Skeletal muscle tissue (tissue), 4 donors: ENCODE data around the gene WNK2. TPM values are rescaled to one million over a fixed set of nuclear protein-coding genes. Genes with fewer than 3 reads are reported as not detected.
"Not testable (repeated sequence)": the region's sequence is repeated elsewhere in the genome, so short reads cannot be mapped to it uniquely, and the experiment has no call there.

Source experiments
- H3K27ac ChIP-seq: one replicate; pipeline ENCODE4 v1.7.0; 2013; ENCODE audit warnings: mild to moderate bottlenecking, low read depth, low read length, inconsistent platforms
- H3K27me3 ChIP-seq, 3 donors: one replicate each; pipeline ENCODE4 v1.7.0; 2013; ENCODE audit warnings: low read length in 3 of 3; ENCODE audit not compliant: control insufficient read depth in 3 of 3, insufficient read depth in 3 of 3
- H3K36me3 ChIP-seq, 3 donors: one replicate each; pipeline ENCODE4 v1.7.0; 2013; ENCODE audit warnings: low read length in 3 of 3; ENCODE audit not compliant: control insufficient read depth in 3 of 3, insufficient read depth in 3 of 3
- H3K4me1 ChIP-seq, 3 donors: one replicate each; pipeline ENCODE4 v1.7.0; 2013; ENCODE audit warnings: low read length in 3 of 3, mild to moderate bottlenecking in 3 of 3; ENCODE audit not compliant: control insufficient read depth in 3 of 3, insufficient read depth in 3 of 3
- H3K4me3 ChIP-seq, 3 donors: one replicate each; pipeline ENCODE4 v1.7.0; 2013; ENCODE audit warnings: low read length in 3 of 3
- H3K9ac ChIP-seq, 3 donors: one replicate each; pipeline ENCODE4 v1.7.0; 2013; ENCODE audit warnings: low read length in 3 of 3, mild to moderate bottlenecking in 3 of 3, moderate library complexity in 2 of 3, low read depth in 1 of 3
- H3K9me3 ChIP-seq, 3 donors: one replicate each; pipeline ENCODE4 v1.7.0; 2013; ENCODE audit warnings: low read length in 3 of 3; ENCODE audit not compliant: control insufficient read depth in 3 of 3
- total RNA-seq: library from RNA; depleted of rRNA; stranded (reverse); fragments of >200 nt; gene quantifications from one replicate; pipeline ENCODE4 v1.2.3, GENCODE V29; 2014
- donor health status: Osteomylitis.

Gene WNK2
- total RNA-seq, 1 donor from 2014 or later, result 4.7 TPM

- no peaks in the 10 kb centered on the region for H3K9me3 ChIP-seq
- no peaks in the 10 kb centered on the region for H3K27me3 ChIP-seq
- no peak overlapping the region for H3K27ac ChIP-seq
- peaks cover 6 to 22% (median 15%) of the 10 kb centered on the region in 3 donors for H3K4me1 ChIP-seq
- H3K9ac ChIP-seq, result no peak overlapping the region
- no peak overlapping the region for H3K4me3 ChIP-seq
- peaks cover under 1 to 21% (median 3%) of the 10 kb centered on the region in 3 donors for H3K36me3 ChIP-seq
These were observed 66.2 kb downstream of the WNK2 start for GRCh38 chr9:93250185-93250584.

- not testable (repeated sequence) for H3K27ac ChIP-seq, H3K9me3 ChIP-seq, H3K27me3 ChIP-seq, H3K9ac ChIP-seq, H3K4me3 ChIP-seq
- Histone ChIP-seq H3K36me3 (peaks cover 2 to 24% (median 3%) of the 10 kb centered on the region in 3 donors), H3K4me1 (peaks cover 6 to 12% (median 8%) of the 10 kb centered on the region in 3 donors)
These were observed 67.4 kb downstream of the WNK2 start for GRCh38 chr9:93251309-93251708.

GRCh38 chr9:93252116-93252780 is 68.3 kb downstream of the WNK2 start:
- H3K27ac ChIP-seq, result no peak overlapping the region
- peaks cover 6 to 15% (median 8%) of the 10 kb centered on the region in 3 donors for H3K4me1 ChIP-seq
- no peaks in the 10 kb centered on the region for H3K27me3 ChIP-seq
- no peak overlapping the region for H3K9ac ChIP-seq
- peaks cover 2 to 23% (median 3%) of the 10 kb centered on the region in 3 donors for H3K36me3 ChIP-seq
- H3K4me3 ChIP-seq, result no peak overlapping the region
- no peaks in the 10 kb centered on the region for H3K9me3 ChIP-seq

- no peaks in the 10 kb centered on the region for H3K27me3 ChIP-seq
- H3K4me3 ChIP-seq, result no peak overlapping the region
- no peak overlapping the region for H3K27ac ChIP-seq
- H3K9me3 ChIP-seq, result no peaks in the 10 kb centered on the region
- no peak overlapping the region for H3K9ac ChIP-seq
- peaks cover 13 to 18% (median 13%) of the 10 kb centered on the region in 3 donors for H3K4me1 ChIP-seq
- peaks cover 2 to 19% (median 3%) of the 10 kb centered on the region in 3 donors for H3K36me3 ChIP-seq
These were observed 69.0 kb downstream of the WNK2 start for GRCh38 chr9:93252781-93253530.

GRCh38 chr9:93253633-93254032 is 69.7 kb downstream of the WNK2 start:
- no peak overlapping the region for H3K4me3 ChIP-seq
- no peak overlapping the region for H3K27ac ChIP-seq
- H3K27me3 ChIP-seq, result no peaks in the 10 kb centered on the region
- no peak overlapping the region for H3K9ac ChIP-seq
- no peaks in the 10 kb centered on the region for H3K9me3 ChIP-seq
- peaks cover 14 to 18% (median 15%) of the 10 kb centered on the region in 3 donors for H3K4me1 ChIP-seq
- peaks cover 2 to 19% (median 3%) of the 10 kb centered on the region in 3 donors for H3K36me3 ChIP-seq

- H3K4me3 ChIP-seq, result no peak overlapping the region
- H3K27me3 ChIP-seq, result no peaks in the 10 kb centered on the region
- H3K4me1 ChIP-seq, result peaks cover 17 to 21% (median 18%) of the 10 kb centered on the region in 3 donors
- H3K36me3 ChIP-seq, result peaks cover 2 to 19% (median 3%) of the 10 kb centered on the region in 3 donors
- H3K27ac ChIP-seq, result no peak overlapping the region
- no peak overlapping the region for H3K9ac ChIP-seq
- no peaks in the 10 kb centered on the region for H3K9me3 ChIP-seq
These were observed 70.1 kb downstream of the WNK2 start for GRCh38 chr9:93254061-93254481.

GRCh38 chr9:93254806-93255493 is 71.0 kb downstream of the WNK2 start:
- Histone ChIP-seq H3K4me3 (no peak overlapping the region), H3K9me3 (no peaks in the 10 kb centered on the region), H3K27me3 (no peaks in the 10 kb centered on the region), H3K36me3 (peaks cover 2 to 21% (median 3%) of the 10 kb centered on the region in 3 donors), H3K27ac (no peak overlapping the region), H3K9ac (no peak overlapping the region), H3K4me1 (peaks cover 17 to 27% (median 18%) of the 10 kb centered on the region in 3 donors)

- H3K9ac ChIP-seq, result no peak overlapping the region
- peaks cover 17 to 27% (median 18%) of the 10 kb centered on the region in 3 donors for H3K4me1 ChIP-seq
- no peak overlapping the region for H3K4me3 ChIP-seq
- no peaks in the 10 kb centered on the region for H3K27me3 ChIP-seq
- H3K27ac ChIP-seq, result no peak overlapping the region
- H3K36me3 ChIP-seq, result peaks cover 2 to 21% (median 3%) of the 10 kb centered on the region in 3 donors
- H3K9me3 ChIP-seq, result no peaks in the 10 kb centered on the region
These were observed 71.5 kb downstream of the WNK2 start for GRCh38 chr9:93255494-93255867.

- Histone ChIP-seq H3K9me3 (no peaks in the 10 kb centered on the region), H3K27ac (no peak overlapping the region), H3K4me3 (no peak overlapping the region), H3K4me1 (peaks cover 18 to 35% (median 18%) of the 10 kb centered on the region in 3 donors), H3K9ac (no peak overlapping the region), H3K27me3 (no peaks in the 10 kb centered on the region), H3K36me3 (peaks cover 2 to 21% (median 3%) of the 10 kb centered on the region in 3 donors)
These were observed 72.3 kb downstream of the WNK2 start for GRCh38 chr9:93255994-93256877.
